Measurements from ENCODE around the gene WNK4.
A peak's percentile ranks its signal among the peaks of the same experiment; 100 is the strongest.
"Not testable (repeated sequence)": the region's sequence is repeated elsewhere in the genome, so short reads cannot be mapped to it uniquely, and the experiment has no call there.

The WNK4 gene

DNA sequence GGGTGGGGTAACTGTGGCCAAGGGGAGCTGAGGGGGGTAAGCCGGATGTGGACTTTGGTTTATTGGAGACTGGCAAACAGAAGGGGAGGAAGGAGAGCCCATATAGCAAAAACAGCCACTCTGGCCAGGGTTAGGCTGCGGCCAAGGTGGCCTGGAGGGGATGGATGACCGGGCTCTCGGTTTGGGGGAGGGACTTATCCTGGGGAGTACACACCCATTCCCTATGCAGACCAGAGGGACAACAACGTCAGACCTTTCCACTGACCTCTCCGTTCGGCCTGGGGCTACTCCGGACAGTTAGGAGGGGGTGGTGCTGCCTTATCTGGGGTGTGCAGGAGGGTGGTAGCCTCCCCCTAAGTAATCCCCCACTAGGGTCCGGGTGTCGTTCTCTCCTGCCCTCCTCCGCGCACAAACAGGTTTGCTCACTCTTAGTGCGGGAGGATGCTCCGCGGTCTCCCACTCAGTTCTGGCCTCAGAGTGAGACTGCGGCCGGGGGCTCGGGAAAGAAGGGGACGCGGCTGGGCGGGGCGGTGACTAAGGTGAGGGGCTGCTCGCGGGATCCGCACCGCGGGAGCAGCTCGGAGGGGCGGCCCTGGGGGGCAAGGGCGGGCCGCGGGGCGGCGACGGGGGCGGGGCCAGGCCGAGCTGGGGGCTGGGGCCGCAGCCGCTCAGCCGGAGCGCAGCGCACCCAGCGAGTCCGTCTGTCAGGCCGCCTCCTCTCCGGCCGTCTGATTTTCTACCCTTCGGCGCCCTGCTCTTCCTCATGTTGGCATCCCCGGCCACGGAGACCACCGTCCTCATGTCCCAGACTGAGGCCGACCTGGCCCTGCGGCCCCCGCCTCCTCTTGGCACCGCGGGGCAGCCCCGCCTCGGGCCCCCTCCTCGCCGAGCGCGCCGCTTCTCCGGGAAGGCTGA lies at the start of gene WNK4:
Gene WNK4, plus strand, starts transcription at position 675 of the 915 bp plus-strand sequence. Its CDS starts 89 bp downstream, at position 764.
- no peak for DNase-seq

DNA sequence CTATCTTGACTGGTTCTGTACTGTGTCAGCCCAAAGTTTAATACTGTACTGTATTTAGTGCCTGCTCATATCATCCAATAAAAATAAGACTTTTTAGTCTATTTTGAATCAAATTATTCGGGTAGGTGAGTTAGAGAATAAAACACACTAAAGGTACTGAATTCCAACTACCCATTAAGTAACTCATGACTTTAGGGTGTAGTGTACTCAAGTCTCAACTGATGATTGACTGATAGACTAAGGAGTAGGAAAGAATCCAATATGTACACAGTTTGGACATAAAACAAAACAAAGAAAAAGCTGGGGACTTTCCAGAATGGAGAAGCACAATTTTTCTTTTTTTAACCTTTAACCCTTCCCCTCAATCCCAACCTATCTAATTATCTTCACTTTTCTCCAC lies 39.7 kb upstream of the WNK4 start:
- peak in 1 of 2 donors; percentile 24 for DNase-seq

DNA sequence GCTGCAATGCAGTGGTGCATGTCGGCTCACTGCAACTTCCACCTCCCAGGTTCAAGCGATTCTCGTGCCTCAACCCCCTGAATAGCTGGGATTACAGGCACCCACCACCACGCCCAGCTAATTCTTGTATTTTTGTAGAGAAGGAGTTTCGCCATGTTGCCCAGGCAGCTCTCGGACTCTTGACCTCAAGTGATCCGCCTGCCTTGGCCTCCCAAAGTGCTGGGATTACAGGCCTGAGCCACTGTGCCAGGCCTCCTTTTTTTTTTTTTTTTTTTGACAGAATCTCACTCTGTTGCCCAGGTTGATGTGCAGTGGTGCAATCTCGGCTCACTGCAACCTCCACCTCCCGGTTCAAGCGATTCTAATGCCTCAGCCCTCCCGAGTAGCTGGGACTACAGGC lies 37.5 kb upstream of the WNK4 start:
- DNase-seq = not testable (repeated sequence)

DNA sequence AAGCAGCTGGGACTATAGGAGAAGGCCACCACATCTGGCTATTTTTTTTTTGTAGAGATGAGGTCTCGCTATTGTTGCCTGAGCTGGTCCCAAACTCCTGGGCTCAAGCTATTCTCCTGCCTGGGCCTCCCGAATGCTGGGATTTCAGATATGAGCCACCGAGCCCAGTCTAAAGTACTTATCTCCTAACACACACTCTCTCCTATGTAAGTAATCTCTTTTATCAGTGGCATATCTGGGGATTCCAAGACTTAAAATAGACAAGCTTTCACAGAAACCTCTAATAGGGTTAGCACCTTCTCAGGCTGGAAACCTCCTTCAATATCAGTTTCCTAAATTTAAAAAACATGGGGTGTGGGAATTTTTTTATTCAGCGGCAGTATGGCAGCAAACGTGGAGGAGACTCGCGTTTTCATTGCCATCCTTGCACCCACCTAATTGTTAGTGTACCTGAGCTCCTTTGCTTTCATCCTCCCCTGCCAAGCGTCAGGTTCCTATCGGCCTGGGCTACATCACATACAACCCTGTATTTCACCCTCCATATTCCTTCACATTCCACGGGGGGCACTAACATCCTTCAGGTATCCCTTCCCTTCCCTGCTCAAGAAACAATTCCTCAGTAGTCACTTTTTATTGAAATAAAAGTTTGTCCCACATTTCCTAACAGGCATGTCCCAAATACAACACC lies 36.7 kb upstream of the WNK4 start:
- no peak for DNase-seq

DNA sequence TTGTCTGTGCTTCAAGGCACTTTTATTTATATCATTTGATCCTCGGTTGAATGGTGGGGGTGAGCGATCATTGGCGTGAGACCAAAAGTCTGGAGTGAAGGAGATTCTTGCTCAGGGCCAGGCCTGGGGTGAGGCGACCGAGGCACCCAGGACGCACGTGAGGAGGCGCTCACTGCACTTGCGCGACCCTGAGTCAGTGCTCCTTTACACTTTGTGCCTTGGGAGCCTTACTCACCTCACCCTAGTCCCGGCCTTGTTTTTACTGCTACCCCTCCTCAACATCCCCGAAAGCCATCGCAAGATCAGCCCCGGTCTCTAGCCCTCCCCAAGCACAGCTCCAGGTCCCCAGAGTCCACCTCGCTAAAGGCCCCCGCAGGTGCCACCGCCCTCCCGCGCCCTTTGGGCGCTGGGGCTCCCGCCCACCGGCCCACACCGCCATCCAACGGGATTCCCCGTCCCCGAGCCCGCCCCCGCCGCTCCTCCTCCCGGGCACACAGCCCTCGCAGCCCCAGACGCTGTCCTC lies 36.1 kb upstream of the WNK4 start:
- DNase-seq = peak; percentile 30 to 38

DNA sequence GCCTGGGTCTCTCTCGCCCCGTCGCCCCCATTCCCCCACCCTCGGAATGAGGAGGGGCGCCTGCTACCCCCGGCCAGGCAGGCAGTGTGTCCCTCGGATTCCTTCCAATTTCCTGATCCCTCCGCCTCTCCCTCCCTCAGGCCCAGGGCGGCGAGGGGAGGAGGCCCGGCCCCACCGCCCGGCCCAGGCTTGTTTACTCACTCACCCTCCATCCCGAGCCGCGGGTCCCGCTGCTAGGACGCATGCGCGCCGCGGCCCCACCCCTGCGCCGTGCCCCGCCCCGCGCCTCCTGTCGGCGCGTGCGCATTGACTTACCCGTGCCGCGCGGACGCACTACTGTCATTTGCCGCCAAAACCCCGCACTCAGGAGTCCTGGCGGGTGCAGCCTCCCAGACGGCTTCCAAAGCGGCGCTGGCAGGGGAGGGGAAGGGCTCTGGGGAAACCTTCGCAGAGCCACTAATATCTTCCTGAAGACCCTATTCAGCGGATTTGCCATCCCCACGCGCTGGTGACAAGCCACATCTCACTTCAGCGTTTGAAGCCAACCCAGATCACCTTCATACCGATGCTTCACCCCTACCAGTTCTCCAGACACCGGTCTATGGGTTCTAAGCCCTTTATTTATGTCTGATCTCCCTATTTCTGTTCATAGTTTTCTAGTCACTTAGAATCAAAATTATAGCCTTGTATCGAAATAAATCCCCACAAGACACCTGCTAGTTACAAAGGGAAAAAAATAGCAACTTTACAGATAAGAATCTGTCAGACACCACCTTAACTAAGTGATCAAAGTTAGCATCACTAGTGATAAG lies 35.4 kb upstream of the WNK4 start, which contains the start of gene EZH1:
Gene EZH1, minus strand, starts transcription at position 235 of the 812 bp plus-strand sequence. CDS start 16,099 bp downstream, outside the sequence.
- peak; percentile 79 to 89 for DNase-seq

DNA sequence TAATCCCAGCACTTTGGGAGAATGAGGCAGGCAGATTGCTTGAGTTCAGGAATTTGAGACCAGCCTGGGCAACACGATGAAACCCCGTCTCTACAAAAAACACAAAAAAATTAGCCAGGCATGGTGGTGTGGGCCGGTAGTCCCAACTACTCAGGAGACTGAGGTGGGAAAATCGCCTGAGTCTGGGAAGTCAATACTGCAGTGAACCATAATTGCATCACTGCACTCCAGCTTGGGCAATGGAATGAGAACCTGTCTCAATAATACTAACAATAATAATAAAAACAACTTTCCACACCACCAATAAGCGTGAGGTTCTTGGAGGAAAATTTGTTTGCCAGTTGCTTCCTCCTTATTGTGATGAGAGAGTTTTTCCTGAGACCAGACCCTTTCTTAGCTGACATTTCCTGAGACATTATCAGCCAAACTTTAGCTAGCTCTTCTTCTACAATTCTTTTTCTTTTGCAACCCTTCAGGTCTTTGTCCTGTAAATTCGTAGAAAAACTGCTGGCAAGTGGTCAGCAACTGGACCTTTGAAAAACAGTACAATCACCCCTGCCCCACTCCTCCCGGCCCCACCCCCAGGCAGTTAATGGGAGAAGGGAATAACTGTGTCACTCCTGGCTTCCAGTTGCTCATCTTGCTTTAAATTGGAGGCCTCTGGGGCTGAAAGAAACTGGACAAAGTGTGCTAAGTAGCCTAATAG lies 32.1 kb upstream of the WNK4 start:
- DNase-seq = no peak

DNA sequence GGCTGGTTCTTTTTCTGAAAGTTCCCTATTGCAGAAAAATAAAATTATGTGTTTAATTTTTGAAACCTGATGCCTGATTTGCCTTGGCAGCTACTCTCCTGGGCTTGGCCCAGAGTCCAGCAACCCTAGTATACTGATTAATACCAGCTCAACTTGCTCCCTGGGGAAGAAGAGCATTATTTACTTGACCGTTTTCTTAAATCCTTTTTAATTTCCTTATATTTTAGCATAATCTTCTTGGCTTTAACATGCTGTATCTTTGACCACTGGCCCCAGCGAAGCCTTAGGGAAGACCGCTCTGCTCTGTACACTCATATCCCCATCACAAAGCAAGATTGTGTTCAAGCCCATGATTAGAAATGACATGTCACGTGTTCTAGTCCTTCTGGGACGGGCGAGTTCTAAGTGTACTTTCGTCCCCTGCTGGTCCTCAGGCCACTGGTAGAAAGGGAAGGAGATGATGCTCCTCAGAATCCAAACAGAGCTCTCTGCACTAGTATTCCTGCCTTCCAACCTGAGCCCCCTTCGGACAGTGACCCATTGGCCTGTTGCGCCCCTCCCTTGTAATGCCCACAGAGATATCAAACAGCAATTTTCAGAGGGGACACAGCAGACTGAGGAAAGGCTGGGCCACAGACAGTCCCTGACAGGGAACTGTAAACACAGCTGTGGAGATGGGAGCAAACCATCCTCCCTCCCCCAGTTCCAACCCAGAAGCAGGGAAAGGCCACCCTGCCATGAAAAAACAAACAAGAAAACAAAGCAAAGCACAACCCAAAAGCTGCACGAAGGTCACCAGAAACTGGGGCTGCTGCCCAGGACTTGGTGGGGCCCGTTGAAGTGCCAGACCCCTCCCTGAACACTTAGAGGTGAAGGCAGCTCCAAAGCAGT lies 31.3 kb upstream of the WNK4 start:
- DNase-seq = no peak

DNA sequence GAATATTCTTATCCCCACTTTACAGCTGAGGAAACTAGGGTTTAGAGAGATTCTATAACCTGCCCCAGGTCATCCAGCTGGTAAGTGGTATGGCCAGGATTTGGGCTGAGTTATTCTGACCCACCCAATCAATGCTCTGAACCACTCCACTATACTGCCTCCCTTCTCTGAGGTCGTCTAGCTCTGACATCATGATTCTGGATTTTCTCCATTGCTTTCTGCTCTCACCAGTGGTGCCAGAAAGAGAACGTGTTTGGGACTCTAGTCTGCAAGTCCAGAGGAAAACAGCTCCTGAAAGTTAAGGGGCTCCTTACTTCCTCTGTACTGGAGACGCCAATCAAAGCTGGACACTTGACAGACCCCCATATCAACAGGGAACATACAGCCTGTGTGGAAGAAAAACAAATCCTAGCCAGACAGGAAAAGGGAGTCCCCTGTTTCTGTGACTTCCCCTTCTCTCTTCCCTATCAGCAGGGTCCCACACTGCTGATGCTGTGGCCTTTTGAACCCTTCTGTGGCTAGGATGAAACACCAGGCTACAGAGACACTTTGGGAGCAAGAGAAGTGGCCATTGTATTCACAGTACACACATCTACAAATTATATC lies 29.6 kb upstream of the WNK4 start:
- peak; percentile 45 to 52 for DNase-seq

DNA sequence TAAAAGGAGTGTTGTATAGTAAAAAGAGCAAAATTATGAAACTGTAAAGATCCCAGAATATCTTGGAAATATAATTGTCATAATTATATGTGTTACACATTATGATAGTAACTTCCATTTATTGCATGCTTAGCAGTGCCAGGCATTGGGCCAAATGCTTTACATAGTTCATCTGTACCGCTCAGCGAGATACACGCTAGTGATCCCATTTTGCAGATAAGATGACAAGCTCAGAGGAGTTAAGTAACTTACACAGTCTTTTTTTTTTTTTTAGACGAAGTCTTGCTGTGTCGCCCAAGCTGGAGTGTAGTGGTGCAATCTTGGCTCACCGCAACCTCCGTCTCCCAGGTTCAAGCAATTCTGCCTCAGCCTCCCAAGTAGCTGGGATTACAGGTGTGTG lies 28.8 kb upstream of the WNK4 start:
- DNase-seq = no peak

DNA sequence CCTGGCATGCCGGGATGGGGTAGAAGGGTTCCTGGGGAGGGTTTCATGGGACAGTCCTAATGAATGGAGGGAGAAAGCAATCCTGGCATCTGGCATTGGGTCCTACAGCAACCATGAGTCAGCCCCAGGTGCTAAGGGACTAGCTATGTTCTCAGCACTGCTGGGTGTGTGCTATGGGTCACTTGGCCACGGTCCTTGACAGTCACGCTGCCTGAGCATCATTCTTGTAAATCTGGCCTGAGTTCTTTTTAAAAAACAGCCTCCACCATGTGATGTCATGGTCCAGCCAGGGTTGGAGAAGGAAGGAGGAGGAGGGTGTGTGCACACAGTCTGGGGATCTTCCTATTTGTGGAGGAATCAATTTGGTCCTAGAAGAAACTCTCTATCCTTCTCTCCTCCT lies 25.6 kb upstream of the WNK4 start:
- DNase-seq = peak in 1 of 2 donors; percentile 22

DNA sequence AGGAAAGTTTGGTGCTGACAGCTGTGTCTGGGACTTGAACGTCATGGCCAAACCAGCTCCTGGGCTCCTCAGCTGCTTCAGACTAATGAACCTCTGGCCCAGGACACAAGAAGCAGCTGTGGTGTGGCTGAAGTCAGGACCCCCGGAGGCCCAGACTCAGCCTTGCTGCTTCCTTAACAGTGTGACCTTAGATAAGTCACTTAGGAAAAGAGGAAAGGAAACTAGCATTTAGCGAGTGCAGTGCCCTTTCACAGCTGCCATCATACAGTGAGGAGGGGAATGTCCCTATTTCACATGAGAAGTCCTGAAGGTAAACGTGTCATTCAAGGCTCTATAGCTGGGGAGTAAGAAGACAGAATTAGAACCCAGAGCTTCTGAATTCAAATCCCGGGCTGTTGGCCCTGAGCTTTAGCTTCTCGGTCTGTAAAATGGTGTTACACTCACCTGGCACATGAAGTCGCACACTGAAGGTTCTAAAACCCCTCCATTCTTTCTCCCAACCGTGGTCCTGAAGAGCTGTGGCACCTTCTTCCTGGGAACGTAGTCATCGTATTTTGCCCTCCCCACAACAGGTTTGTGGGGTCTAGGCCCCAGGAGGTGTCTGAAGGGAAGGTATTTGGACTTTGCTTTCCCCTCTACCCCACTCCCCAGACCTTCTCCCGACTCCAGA lies 20.3 kb upstream of the WNK4 start:
- DNase-seq = peak; percentile 69 to 79

DNA sequence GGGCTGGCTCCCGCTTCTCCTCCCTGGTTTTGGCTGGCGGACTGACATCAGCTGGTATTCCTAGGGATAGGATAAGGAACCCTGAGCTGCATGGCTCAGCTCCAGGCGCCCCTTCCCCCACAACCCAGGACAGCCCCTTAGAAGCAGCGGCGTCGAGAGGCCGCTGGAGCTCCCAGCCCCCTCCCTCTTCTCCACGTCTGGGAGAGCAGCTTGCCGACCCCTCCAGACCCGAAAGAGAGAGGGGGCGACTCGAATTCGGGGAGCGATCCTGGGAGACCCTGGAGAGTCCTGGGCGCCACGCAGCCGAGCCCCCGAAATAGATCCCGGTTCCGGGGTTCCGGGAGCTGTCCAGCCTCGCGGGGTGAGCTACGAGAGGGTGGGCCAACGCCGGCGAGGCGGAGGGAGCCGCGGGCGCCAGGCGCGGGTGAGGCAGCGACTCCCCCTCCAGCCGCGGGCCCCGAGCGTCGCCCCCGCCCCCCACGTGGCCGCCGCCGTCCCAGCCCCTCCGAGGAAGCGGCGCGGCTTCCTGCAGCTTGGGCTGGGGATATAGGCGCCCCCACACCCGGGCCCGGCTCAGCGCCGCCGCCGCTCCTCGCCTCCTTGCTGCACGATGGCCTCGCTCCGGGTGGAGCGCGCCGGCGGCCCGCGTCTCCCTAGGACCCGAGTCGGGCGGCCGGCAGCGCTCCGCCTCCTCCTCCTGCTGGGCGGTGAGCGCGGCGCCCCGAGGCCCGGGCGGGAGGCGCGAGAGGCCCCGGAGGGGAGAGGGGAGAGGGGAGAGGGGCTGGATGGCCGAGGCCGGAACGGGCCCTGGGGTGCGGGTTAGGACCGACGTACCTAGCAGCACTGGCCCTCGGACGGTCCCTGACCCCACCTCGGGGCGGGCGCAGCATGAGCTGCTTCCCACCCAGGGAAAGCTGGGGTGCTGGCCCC lies 19.5 kb upstream of the WNK4 start, which contains the start of gene RAMP2:
Gene RAMP2, plus strand, starts transcription at position 576 of the 930 bp plus-strand sequence. Its CDS starts 35 bp downstream, at position 611.
- no peak for DNase-seq

DNA sequence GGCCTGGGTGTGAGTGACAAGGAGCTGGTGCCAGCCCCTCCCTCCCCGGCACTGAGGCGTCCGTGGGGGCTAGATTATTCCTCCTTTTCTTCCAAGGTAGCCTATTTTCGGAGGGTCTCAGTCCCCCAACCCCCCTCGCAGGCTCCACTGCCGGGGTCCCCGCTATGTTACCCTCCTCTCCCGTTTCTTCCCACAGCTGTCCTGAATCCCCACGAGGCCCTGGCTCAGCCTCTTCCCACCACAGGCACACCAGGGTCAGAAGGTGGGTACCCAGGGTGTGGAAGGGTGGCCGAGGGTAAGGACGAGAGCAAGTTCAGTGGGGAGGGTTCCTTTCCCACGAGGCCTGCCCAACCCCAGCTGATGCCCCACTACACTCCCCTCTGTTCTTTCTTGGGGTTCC lies 18.8 kb upstream of the WNK4 start:
- DNase-seq = no peak

DNA sequence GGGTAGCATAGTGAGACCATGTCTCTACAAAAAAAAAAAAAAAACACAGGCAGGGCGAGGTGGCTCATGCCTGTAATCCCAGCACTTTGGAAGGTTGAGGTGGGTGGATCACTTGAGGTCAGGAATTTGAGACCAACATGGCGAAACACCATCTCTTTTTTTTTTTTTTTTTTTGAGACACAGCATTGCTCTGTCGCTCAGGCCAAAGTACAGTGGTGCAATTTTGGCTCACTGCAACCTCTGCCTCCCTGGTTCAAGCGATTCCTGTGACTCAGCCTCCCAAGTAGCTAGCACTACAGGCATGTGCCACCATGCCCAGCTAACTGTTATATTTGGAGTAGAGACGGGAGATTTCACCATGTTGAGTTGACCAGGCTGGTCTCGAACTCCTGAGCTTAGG lies 14.3 kb upstream of the WNK4 start:
- no peak for DNase-seq

DNA sequence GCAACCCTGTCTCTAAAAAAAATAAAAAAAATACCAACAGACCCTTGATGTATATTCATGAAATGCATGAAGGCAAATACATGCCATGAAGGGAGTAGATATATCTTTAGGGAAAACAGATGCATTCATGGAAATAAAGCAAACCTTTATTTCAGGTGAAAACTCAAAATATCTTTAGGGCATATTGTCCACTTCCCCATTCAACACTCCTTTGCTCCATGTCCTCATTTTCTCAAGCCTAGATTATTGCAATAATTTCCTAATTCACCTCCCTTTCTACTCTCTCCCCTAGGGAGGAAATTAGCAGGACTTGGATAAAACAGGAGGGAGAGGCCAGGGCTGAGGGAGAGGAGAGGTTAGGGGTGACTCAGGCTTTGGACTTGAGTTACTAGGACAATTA lies 12.9 kb upstream of the WNK4 start:
- DNase-seq = no peak

DNA sequence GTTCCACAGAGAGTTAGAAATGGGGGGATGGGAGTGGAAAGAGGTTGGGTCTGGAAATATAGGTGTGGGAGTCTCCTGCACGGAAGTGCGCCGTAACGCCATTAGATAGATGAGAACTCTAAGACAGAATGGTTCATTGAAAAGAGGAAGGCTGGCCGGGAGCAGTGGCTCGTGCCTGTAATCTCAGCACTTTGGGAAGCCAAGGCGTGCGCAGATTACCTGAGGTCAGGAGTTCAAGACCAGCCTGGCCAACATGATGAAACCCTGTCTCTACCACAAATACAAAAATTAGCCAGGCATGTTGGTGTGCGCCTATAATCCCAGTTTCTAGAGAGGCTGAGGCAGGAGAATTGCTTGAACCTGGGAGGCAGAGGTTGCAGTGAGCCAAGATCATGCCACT lies 12.4 kb upstream of the WNK4 start:
- DNase-seq = not testable (repeated sequence)

DNA sequence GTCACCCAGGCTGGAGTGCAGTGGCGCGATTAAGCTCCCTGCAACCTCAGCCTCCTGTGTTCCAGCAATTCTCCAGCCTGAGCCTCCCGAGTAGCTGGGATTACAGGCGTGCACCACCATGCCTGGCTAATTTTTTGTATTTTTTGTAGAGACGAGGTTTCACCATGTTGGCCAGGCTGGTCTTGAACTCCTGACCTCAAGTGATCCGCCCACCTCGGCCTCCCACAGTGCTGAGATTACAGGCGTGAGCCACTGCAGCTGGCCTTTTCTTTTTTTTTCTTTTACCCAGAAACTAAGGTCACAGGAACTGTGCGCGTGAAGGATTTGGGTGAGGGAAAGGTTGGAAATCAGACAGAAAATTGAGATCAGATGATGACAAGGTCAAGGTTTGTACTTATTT lies 10.4 kb upstream of the WNK4 start:
- not testable (repeated sequence) for DNase-seq

DNA sequence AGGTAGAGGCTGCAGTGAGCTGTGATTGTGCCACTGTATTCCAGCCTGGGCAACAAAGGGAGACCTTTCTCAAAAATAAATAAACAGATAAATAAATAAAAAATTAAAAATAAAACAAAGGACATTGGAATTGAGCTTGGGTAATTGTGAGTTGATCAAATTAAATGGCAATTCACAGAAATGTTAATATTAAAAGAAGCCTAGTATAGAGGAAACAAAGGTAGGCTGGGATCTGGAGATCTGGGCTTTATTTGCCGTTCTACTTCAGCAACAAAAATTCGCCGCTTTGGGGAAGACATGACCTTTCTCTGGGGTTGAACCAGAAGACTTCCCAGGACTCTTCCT lies 7.5 kb upstream of the WNK4 start:
- no peak for DNase-seq
